IMR-90 (cell line): Measurements from ENCODE around the gene CSRNP3. TPM values are rescaled to one million over a fixed set of nuclear protein-coding genes. Genes with fewer than 3 reads are reported as not detected.

ENCODE experiments used
- ATAC-seq: fragments of 200-7000 bp; cut with Tn5 transposase; 2 replicates; pipeline ENCODE4 v1.9.1; 2020; ENCODE audit warnings: low read depth, mild to moderate bottlenecking, moderate library complexity
- BruUV-seq: library from RNA; stranded (reverse); fragments of 400-500 nt; replicated peaks from 2 replicates; lab custom pipeline; 2021; lab: Mats Ljungman, UMichigan
- CTCF ChIA-PET: fragments of 300-600 bp; formaldehyde crosslinking; extraction: SDS; loops from one replicate; lab custom pipeline; 2021; ENCODE audit warnings: antibody characterized with exemption; lab: Yijun Ruan, JAX
- POLR2A ChIA-PET: fragments of 300-600 bp; sonication (Branson Sonifier 250); formaldehyde crosslinking; loops from one replicate; lab custom pipeline; 2022; ENCODE audit warnings: antibody characterized with exemption; ENCODE audit not compliant: unreplicated experiment; lab: Charles Lee
- DNase-seq: peaks from one replicate; pipeline ENCODE4 v3.0.0; 2013
- H2AFZ ChIP-seq: replicated peaks from 2 replicates; pipeline ENCODE3; 2013; ENCODE audit warnings: low read length, mild to moderate bottlenecking; ENCODE audit not compliant: poor library complexity
- H2AK5ac ChIP-seq: 2 replicates; pipeline ENCODE4 v1.6.1; 2013; ENCODE audit warnings: low read depth, low read length, inconsistent platforms
- H2AK9ac ChIP-seq: replicated peaks from 2 replicates; pipeline ENCODE3; 2013; ENCODE audit warnings: mild to moderate bottlenecking, low read depth, low read length, moderate library complexity; ENCODE audit not compliant: poor library complexity
- H2BK120ac ChIP-seq: 2 replicates; pipeline ENCODE4 v1.6.1; 2013; ENCODE audit warnings: low read depth, low read length, inconsistent platforms
- H2BK15ac ChIP-seq: 3 replicates; pipeline ENCODE4 v1.6.1; 2013; ENCODE audit warnings: low read depth, low read length, inconsistent platforms
- H2BK20ac ChIP-seq: 2 replicates; pipeline ENCODE4 v1.6.1; 2013; ENCODE audit warnings: low read depth, mild to moderate bottlenecking, inconsistent platforms, low read length, moderate library complexity
- H2BK5ac ChIP-seq: 2 replicates; pipeline ENCODE4 v1.6.1; 2013; ENCODE audit warnings: mild to moderate bottlenecking, low read depth, low read length, inconsistent platforms; ENCODE audit not compliant: poor library complexity, severe bottlenecking
- H3K14ac ChIP-seq: replicated peaks from 2 replicates; pipeline ENCODE4 v1.6.1; 2013; ENCODE audit warnings: low read depth, low read length, inconsistent platforms
- H3K18ac ChIP-seq: 2 replicates; pipeline ENCODE4 v1.6.1; 2013; ENCODE audit warnings: low read depth, low read length, control low read depth
- H3K23ac ChIP-seq: 2 replicates; pipeline ENCODE4 v1.6.1; 2013; ENCODE audit warnings: low read depth, low read length, inconsistent platforms
- H3K27ac ChIP-seq: 2 replicates; pipeline ENCODE4 v1.5.1; 2013; ENCODE audit warnings: mild to moderate bottlenecking, control low read depth, low read length; ENCODE audit not compliant: insufficient read depth
- H3K27me3 ChIP-seq: 2 replicates; pipeline ENCODE4 v1.6.1; 2013; ENCODE audit warnings: low read length; ENCODE audit not compliant: control insufficient read depth, insufficient read depth
- H3K36me3 ChIP-seq: 2 replicates; pipeline ENCODE4 v1.6.1; 2013; ENCODE audit warnings: low read length, mixed read lengths; ENCODE audit not compliant: control insufficient read depth, insufficient read depth
- H3K4ac ChIP-seq: 2 replicates; pipeline ENCODE4 v1.6.1; 2013; ENCODE audit warnings: low read depth, low read length, inconsistent platforms
- H3K4me1 ChIP-seq: 2 replicates; pipeline ENCODE4 v1.6.1; 2013; ENCODE audit warnings: low read length, mixed read lengths; ENCODE audit not compliant: control insufficient read depth, insufficient read depth
- H3K4me2 ChIP-seq: 2 replicates; pipeline ENCODE4 v1.6.1; 2013; ENCODE audit warnings: low read depth, mild to moderate bottlenecking, control low read depth, low read length, moderate library complexity
- H3K4me3 ChIP-seq: 2 replicates; pipeline ENCODE4 v1.5.1; 2013; ENCODE audit warnings: low read depth, mild to moderate bottlenecking, control low read depth, low read length, moderate library complexity; ENCODE audit not compliant: insufficient read depth
- H3K56ac ChIP-seq: 2 replicates; pipeline ENCODE4 v1.6.1; 2013; ENCODE audit warnings: low read length, inconsistent platforms; ENCODE audit not compliant: insufficient read depth; ENCODE audit errors: extremely low read depth
- H3K79me1 ChIP-seq, 2 experiments: 2 replicates each; pipeline ENCODE4 v1.6.1; 2013; ENCODE audit warnings: low read length in 2 of 2, inconsistent platforms in 1 of 2, low read depth in 1 of 2
- H3K9ac ChIP-seq: 2 replicates; pipeline ENCODE4 v1.6.1; 2013; ENCODE audit warnings: low read depth, low read length, control low read depth
- H3K9me1 ChIP-seq: 2 replicates; pipeline ENCODE4 v1.6.1; 2013; ENCODE audit warnings: low read length, inconsistent platforms; ENCODE audit not compliant: insufficient read depth
- H3K9me3 ChIP-seq: 2 replicates; pipeline ENCODE4 v1.6.1; 2013; ENCODE audit warnings: low read length; ENCODE audit not compliant: control insufficient read depth, insufficient read depth
- H4K20me1 ChIP-seq: 2 replicates; pipeline ENCODE4 v1.6.1; 2013; ENCODE audit warnings: low read length, inconsistent platforms; ENCODE audit not compliant: insufficient read depth
- H4K5ac ChIP-seq: 2 replicates; pipeline ENCODE4 v1.6.1; 2013; ENCODE audit warnings: mild to moderate bottlenecking, low read depth, low read length, control low read depth
- H4K8ac ChIP-seq, 2 experiments: 2 replicates each; pipeline ENCODE4 v1.6.1; 2013; ENCODE audit warnings: low read depth in 2 of 2, low read length in 2 of 2, control low read depth in 1 of 2, inconsistent platforms in 1 of 2
- H4K91ac ChIP-seq: 2 replicates; pipeline ENCODE4 v1.6.1; 2013; ENCODE audit warnings: low read depth, low read length, inconsistent platforms; ENCODE audit not compliant: insufficient read depth
- BHLHE40 ChIP-seq: fragments of 150-350 bp; IDR thresholded peaks from 2 replicates; pipeline ENCODE4 v1.6.1; 2016; ENCODE audit warnings: mild to moderate bottlenecking, low read depth, low read length
- CEBPB ChIP-seq: IDR thresholded peaks from 2 replicates; pipeline ENCODE4 v1.6.1; 2012; ENCODE audit warnings: low read depth, low read length, improper control_type of control experiment
- CHD1 ChIP-seq: IDR thresholded peaks from 2 replicates; pipeline ENCODE4 v1.6.1; 2012; ENCODE audit warnings: low read depth, low read length, improper control_type of control experiment
- FOS ChIP-seq: fragments of 150-350 bp; IDR thresholded peaks from 2 replicates; pipeline ENCODE4 v1.6.1; 2016; ENCODE audit warnings: low read depth, low read length
- MAFK ChIP-seq: IDR thresholded peaks from 2 replicates; pipeline ENCODE4 v1.6.1; 2012; ENCODE audit warnings: low read depth, low read length, improper control_type of control experiment
- MXI1 ChIP-seq: IDR thresholded peaks from 2 replicates; pipeline ENCODE4 v1.6.1; 2012; ENCODE audit warnings: low read depth, mild to moderate bottlenecking, low read length, moderate library complexity, borderline replicate concordance
- NFE2L2 ChIP-seq: fragments of 150-350 bp; IDR thresholded peaks from 2 replicates; pipeline ENCODE4 v1.6.1; 2016; ENCODE audit warnings: low read depth, mild to moderate bottlenecking, low read length
- POLR2A ChIP-seq: IDR thresholded peaks from 2 replicates; pipeline ENCODE4 v1.6.1; 2012; ENCODE audit warnings: mild to moderate bottlenecking, low read depth, low read length
- RAD21 ChIP-seq: IDR thresholded peaks from 2 replicates; pipeline ENCODE4 v1.6.1; 2012; ENCODE audit warnings: low read length, improper control_type of control experiment
- RFX5 ChIP-seq: IDR thresholded peaks from 2 replicates; pipeline ENCODE4 v1.8.0; 2012; ENCODE audit warnings: low read depth, mild to moderate bottlenecking, low read length, moderate library complexity
- WGBS, 2 experiments: methylation state at CpG; one replicate each; pipeline versions ENCODE4 v1.1.5 to v1.1.7; 2013; ENCODE audit warnings: missing lambda C conversion rate in 2 of 2; ENCODE audit not compliant: insufficient read length in 1 of 2; ENCODE audit errors: extremely low coverage in 2 of 2; 5-methylcytosine and 5-hydroxymethylcytosine counted together
- dilution Hi-C: fragments of 300-500 bp; cut with HindIII; formaldehyde crosslinking; loops from one replicate; pipeline ENCODE4 v1.14.3; 2018; ENCODE audit warnings: low sequenced_read_pairs; ENCODE audit not compliant: unreplicated experiment
- in situ Hi-C: fragments of 300-500 bp; cut with MboI; formaldehyde crosslinking; loops from 3 replicates; pipeline ENCODE4 v1.14.3; 2019; ENCODE audit warnings: low sequenced_read_pairs, inconsistent platforms, mixed read lengths
- intact Hi-C: fragments of 100-400 bp; cut with micrococcal nuclease; formaldehyde crosslinking; loops from 2 replicates; pipeline ENCODE4 v1.10.0; 2022
- polyA plus RNA-seq, 3 experiments: library from polyadenylated mRNA; depleted of rRNA; stranded (reverse); fragments of >200 nt; gene quantifications; 2 replicates each; pipeline ENCODE4 v1.2.3, GENCODE V29; 2012; ENCODE audit warnings: low replicate concordance in 1 of 3
- total RNA-seq: library from RNA; depleted of rRNA; stranded (reverse); fragments of >200 nt; gene quantifications from 2 replicates; pipeline ENCODE4 v1.2.3, GENCODE V29; 2012
- TF ChIP-seq, protein P1 (sequence below): fragments of 150-350 bp; IDR thresholded peaks from 2 replicates; pipeline ENCODE4 v1.6.1; 2017; ENCODE audit warnings: mild to moderate bottlenecking, antibody characterized with exemption, low read length, low read depth
- TF ChIP-seq, protein P2 (sequence below): fragments of 150-350 bp; IDR thresholded peaks from 2 replicates; pipeline ENCODE4 v1.6.1; 2016; ENCODE audit warnings: low read depth, mild to moderate bottlenecking, low read length, moderate library complexity, borderline replicate concordance
- TF ChIP-seq, protein P3 (sequence below): conservative IDR thresholded peaks from 2 replicates; pipeline ENCODE4 v1.5.1; 2012; ENCODE audit warnings: mild to moderate bottlenecking, low read depth, low read length, improper control_type of control experiment

The CSRNP3 gene
- total and polyA plus RNA-seq, 2 of the 4 experiments (the other 2 are of a cell fraction): 0.21 to 0.72 TPM

DNA sequence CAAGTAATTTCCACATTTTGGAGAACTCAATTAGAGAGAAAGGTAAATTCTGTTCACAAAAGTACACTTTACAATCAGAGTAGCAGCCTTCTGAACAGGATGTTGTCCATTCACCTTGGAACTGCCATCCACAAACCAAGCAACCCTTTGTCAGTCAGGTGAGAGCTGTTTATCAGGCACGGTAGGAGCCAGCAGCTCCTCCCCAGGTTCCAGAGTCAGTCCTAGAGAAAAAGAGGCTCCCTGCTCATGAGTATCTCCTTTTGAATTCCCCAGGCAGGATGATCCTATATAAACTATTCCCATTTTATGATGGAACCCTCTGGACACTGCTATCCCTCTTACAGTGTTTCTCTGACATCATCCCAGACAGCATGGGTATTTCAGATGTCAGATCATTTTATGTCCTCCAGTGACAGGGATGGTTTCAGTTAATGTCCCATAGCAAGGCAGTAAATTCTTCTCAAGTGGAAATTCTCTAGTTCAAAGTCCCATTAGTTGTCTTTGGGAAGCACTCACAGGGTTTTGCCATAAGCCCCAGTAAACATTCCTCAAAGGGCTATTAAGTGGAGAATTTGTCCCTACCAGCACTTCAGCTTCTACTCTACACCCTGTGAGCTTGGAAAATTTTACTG lies 34.5 kb upstream of the CSRNP3 start:
- Histone ChIP-seq H3K79me1 (no peaks in the 10 kb centered on the region), H2BK120ac (no peak overlapping the region), H3K14ac (no peak overlapping the region), H2AK5ac (no peak overlapping the region), H3K36me3 (no peaks in the 10 kb centered on the region), H4K20me1 (no peaks in the 10 kb centered on the region), H3K9me1 (no peaks in the 10 kb centered on the region), H3K4me1 (no peaks in the 10 kb centered on the region), H3K27ac (no peak overlapping the region), H3K27me3 (no peaks in the 10 kb centered on the region), H4K5ac (no peak overlapping the region), H4K8ac (no peak overlapping the region), H2BK20ac (no peak overlapping the region), H3K56ac (no peak overlapping the region), H3K4me2 (no peak overlapping the region), H3K9me3 (no peaks in the 10 kb centered on the region), H3K4ac (no peak overlapping the region), H3K23ac (no peak overlapping the region), H2AFZ (no peak overlapping the region), H2AK9ac (no peak overlapping the region), H2BK15ac (no peak overlapping the region), H3K18ac (no peak overlapping the region), H2BK5ac (no peak overlapping the region), H4K91ac (no peak overlapping the region), H3K4me3 (no peak overlapping the region), H3K9ac (no peak overlapping the region)
- in situ Hi-C loops (no loop called here), dilution Hi-C loops (no loop called here), intact Hi-C loops (no loop called here)
- no CpG with 5 or more reads among the region's 1 CpG for WGBS, 2 experiments
- DNase-seq: no peak
- POLR2A ChIA-PET: interaction anchor here (0.6 kb wide), 1 partner anchor 150 kb away, joined by 3 read pairs; no protein-coding TSS in a partner anchor
- BruUV-seq: no TSS peak
- no peak for ATAC-seq
- no peak for TF ChIP-seq MAFK
- TF ChIP-seq NFE2L2: no peak
- TF ChIP-seq, protein P1, sequence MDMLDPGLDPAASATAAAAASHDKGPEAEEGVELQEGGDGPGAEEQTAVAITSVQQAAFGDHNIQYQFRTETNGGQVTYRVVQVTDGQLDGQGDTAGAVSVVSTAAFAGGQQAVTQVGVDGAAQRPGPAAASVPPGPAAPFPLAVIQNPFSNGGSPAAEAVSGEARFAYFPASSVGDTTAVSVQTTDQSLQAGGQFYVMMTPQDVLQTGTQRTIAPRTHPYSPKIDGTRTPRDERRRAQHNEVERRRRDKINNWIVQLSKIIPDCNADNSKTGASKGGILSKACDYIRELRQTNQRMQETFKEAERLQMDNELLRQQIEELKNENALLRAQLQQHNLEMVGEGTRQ: no peak
- TF ChIP-seq, protein P2, sequence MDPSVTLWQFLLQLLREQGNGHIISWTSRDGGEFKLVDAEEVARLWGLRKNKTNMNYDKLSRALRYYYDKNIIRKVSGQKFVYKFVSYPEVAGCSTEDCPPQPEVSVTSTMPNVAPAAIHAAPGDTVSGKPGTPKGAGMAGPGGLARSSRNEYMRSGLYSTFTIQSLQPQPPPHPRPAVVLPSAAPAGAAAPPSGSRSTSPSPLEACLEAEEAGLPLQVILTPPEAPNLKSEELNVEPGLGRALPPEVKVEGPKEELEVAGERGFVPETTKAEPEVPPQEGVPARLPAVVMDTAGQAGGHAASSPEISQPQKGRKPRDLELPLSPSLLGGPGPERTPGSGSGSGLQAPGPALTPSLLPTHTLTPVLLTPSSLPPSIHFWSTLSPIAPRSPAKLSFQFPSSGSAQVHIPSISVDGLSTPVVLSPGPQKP: no peak
- TF ChIP-seq FOS: no peak
- no peak for TF ChIP-seq CEBPB
- TF ChIP-seq RAD21: no peak
- TF ChIP-seq BHLHE40: no peak
- no peak for TF ChIP-seq RFX5
- no peak for TF ChIP-seq CHD1
- no peak for TF ChIP-seq MXI1
- TF ChIP-seq POLR2A: no peak
- TF ChIP-seq, protein P3, sequence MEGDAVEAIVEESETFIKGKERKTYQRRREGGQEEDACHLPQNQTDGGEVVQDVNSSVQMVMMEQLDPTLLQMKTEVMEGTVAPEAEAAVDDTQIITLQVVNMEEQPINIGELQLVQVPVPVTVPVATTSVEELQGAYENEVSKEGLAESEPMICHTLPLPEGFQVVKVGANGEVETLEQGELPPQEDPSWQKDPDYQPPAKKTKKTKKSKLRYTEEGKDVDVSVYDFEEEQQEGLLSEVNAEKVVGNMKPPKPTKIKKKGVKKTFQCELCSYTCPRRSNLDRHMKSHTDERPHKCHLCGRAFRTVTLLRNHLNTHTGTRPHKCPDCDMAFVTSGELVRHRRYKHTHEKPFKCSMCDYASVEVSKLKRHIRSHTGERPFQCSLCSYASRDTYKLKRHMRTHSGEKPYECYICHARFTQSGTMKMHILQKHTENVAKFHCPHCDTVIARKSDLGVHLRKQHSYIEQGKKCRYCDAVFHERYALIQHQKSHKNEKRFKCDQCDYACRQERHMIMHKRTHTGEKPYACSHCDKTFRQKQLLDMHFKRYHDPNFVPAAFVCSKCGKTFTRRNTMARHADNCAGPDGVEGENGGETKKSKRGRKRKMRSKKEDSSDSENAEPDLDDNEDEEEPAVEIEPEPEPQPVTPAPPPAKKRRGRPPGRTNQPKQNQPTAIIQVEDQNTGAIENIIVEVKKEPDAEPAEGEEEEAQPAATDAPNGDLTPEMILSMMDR: no peak
- CTCF ChIA-PET: no interaction called here
